OCI-LY7 (cell line): ENCODE data around the gene SLC49A4. TPM values are rescaled to one million over a fixed set of nuclear protein-coding genes. Genes with fewer than 3 reads are reported as not detected.

Experiments used
- BruUV-seq: library from RNA; stranded (reverse); fragments of 400-500 nt; replicated peaks from 2 replicates; lab custom pipeline; 2021; lab: Mats Ljungman, UMichigan
- CTCF ChIA-PET: fragments of 300-600 bp; sonication (Branson Sonifier 250); formaldehyde crosslinking; loops from one replicate; lab custom pipeline; 2022; ENCODE audit warnings: antibody characterized with exemption; ENCODE audit not compliant: unreplicated experiment; lab: Charles Lee
- POLR2A ChIA-PET: fragments of 300-600 bp; sonication (Branson Sonifier 250); formaldehyde crosslinking; loops from one replicate; lab custom pipeline; 2022; ENCODE audit warnings: antibody characterized with exemption; lab: Charles Lee
- DNase-seq: peaks from one replicate; pipeline ENCODE4 v3.0.0-alpha.2; 2015; ENCODE audit warnings: low spot score
- H2AFZ ChIP-seq: fragments of 200-600 bp; sonication (generic), shearing (Covaris generic); 2 replicates; pipeline ENCODE4 v1.6.1; 2014; ENCODE audit warnings: mild to moderate bottlenecking, antibody characterized with exemption, low read length, moderate library complexity
- H3K27ac ChIP-seq: fragments of 200-600 bp; sonication (generic); 2 replicates; pipeline ENCODE4 v1.5.1; 2014; ENCODE audit warnings: mixed run types, low read depth, mild to moderate bottlenecking, moderate library complexity, low read length, inconsistent platforms; ENCODE audit not compliant: poor library complexity, severe bottlenecking
- H3K36me3 ChIP-seq: fragments of 200-600 bp; sonication (generic); 2 replicates; pipeline ENCODE4 v1.6.1; 2014; ENCODE audit warnings: mild to moderate bottlenecking, antibody characterized with exemption, low read length, moderate library complexity, mixed read lengths; ENCODE audit not compliant: insufficient read depth
- H3K4me1 ChIP-seq: fragments of 200-600 bp; sonication (generic); 2 replicates; pipeline ENCODE4 v1.5.1; 2014; ENCODE audit warnings: mild to moderate bottlenecking, low read length; ENCODE audit not compliant: insufficient read depth, poor library complexity, severe bottlenecking
- H3K4me2 ChIP-seq: fragments of 200-600 bp; sonication (generic); 2 replicates; pipeline ENCODE4 v1.6.1; 2014; ENCODE audit warnings: mild to moderate bottlenecking, low read length
- H3K4me3 ChIP-seq: fragments of 200-600 bp; sonication (generic); 2 replicates; pipeline ENCODE4 v1.5.1; 2014; ENCODE audit warnings: mild to moderate bottlenecking, low read depth, low read length; ENCODE audit not compliant: poor library complexity, severe bottlenecking
- H3K79me2 ChIP-seq: fragments of 200-600 bp; sonication (generic); 2 replicates; pipeline ENCODE4 v1.6.1; 2016; ENCODE audit warnings: low read depth, mild to moderate bottlenecking, low read length, moderate library complexity, mixed read lengths; ENCODE audit not compliant: insufficient read depth
- H3K9me2 ChIP-seq: fragments of 200-600 bp; sonication (generic); 2 replicates; pipeline ENCODE4 v1.6.1; 2016; ENCODE audit warnings: mild to moderate bottlenecking, low read length, mixed read lengths; ENCODE audit not compliant: insufficient read depth
- H3K9me3 ChIP-seq: fragments of 200-600 bp; sonication (generic); 2 replicates; pipeline ENCODE4 v1.6.1; 2014; ENCODE audit warnings: mild to moderate bottlenecking, mixed run types, low read length, mixed read lengths
- H4K20me1 ChIP-seq: fragments of 200-600 bp; sonication (generic); 2 replicates; pipeline ENCODE4 v1.6.1; 2014; ENCODE audit warnings: mild to moderate bottlenecking, antibody characterized with exemption, low read length, moderate library complexity, mixed read lengths; ENCODE audit not compliant: insufficient read depth
- CTCF ChIP-seq: fragments of 200-600 bp; sonication (generic); conservative IDR thresholded peaks from 2 replicates; pipeline ENCODE4 v1.5.1; 2014; ENCODE audit warnings: mild to moderate bottlenecking, antibody characterized with exemption, low read length, moderate library complexity, mixed read lengths
- EZH2phosphoT487 ChIP-seq: fragments of 200-600 bp; sonication (generic); IDR thresholded peaks from 2 replicates; pipeline ENCODE4 v1.6.1; 2018; ENCODE audit warnings: low read depth, borderline replicate concordance, mild to moderate bottlenecking, mixed run types, antibody characterized with exemption, low read length, moderate library complexity, mixed read lengths
- intact Hi-C: fragments of 100-400 bp; cut with micrococcal nuclease; formaldehyde crosslinking; loops from one replicate; pipeline ENCODE4 v1.10.0; 2022; ENCODE audit not compliant: unreplicated experiment
- total RNA-seq, 2 experiments: library from RNA; depleted of rRNA in 1 of 2; stranded (reverse); fragments of >200 nt in 1 of 2; shearing (Covaris generic) in 1 of 2; gene quantifications; 2 replicates each; pipeline ENCODE4 v1.2.3, GENCODE V29; 2014 to 2022

The SLC49A4 gene
- total RNA-seq, 2 experiments from 2014 or later = 2.8 to 3.3 TPM

- Histone ChIP-seq H3K36me3 (peaks cover 4% of the 10 kb centered on the region; the same call in 1 of the 2 replicates), H4K20me1 (no peaks in the 10 kb centered on the region), H3K27ac (no peak overlapping the region), H3K4me3 (no peak overlapping the region), H3K9me3 (no peaks in the 10 kb centered on the region), H2AFZ (no peak overlapping the region), H3K4me1 (peaks cover 15% of the 10 kb centered on the region), H3K4me2 (no peak overlapping the region), H3K9me2 (no peaks in the 10 kb centered on the region), H3K79me2 (no peaks in the 10 kb centered on the region)
- ChIA-PET POLR2A (interaction anchor here (0.5 to 1.1 kb wide), 4 partner anchors 8 to 1278 kb away, joined by 3 read pairs; partner anchors contain the start of gene FAM162A), CTCF (no interaction called here)
- TF ChIP-seq EZH2phosphoT487 = no peak
- TF ChIP-seq CTCF = no peak
- intact Hi-C loops = no loop called here
- BruUV-seq = no TSS peak
- DNase-seq = no peak
Observed at GRCh38 chr3:122776675-122777468, 18.0 kb upstream of the SLC49A4 start.

DNA sequence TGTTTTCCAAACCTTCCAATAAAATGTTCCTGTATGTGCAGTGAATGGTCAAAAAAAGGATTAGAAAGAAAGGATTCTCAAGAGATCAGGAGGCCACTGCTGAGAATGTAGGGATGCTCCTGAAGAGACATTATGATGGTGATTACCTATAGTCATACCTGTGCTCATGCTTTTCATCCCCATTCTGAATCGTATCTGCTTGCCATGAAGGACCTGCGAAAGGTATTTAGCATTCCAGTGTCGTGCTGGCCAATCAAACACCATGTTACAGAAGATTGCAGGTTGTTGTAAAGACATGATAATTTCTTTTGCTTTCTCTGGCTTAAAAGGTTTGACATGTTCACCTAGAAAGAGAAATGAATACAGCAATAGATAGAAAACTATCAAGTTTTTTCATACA, 17.3 kb upstream of the SLC49A4 start:
- H3K79me2 ChIP-seq = no peaks in the 10 kb centered on the region
- no peaks in the 10 kb centered on the region for H4K20me1 ChIP-seq
- DNase-seq = no peak
- H3K9me3 ChIP-seq = no peaks in the 10 kb centered on the region
- intact Hi-C loops = no loop called here
- no TSS peak for BruUV-seq
- peaks cover 4% of the 10 kb centered on the region; the same call in 1 of the 2 replicates for H3K36me3 ChIP-seq
- no peak overlapping the region for H3K4me2 ChIP-seq
- no peak overlapping the region for H3K27ac ChIP-seq
- CTCF ChIA-PET = no interaction called here
- no peak overlapping the region for H2AFZ ChIP-seq
- TF ChIP-seq CTCF (no peak), EZH2phosphoT487 (no peak)
- peaks cover 15% of the 10 kb centered on the region for H3K4me1 ChIP-seq
- POLR2A ChIA-PET = no interaction called here
- no peak overlapping the region for H3K4me3 ChIP-seq
- H3K9me2 ChIP-seq = no peaks in the 10 kb centered on the region

GRCh38 chr3:122782804-122783203, 12.1 kb upstream of the SLC49A4 start:
- intact Hi-C loops = no loop called here
- POLR2A ChIA-PET = interaction anchor here (1.3 to 2.1 kb wide), 2 partner anchors 10 to 11 kb away, joined by 4 to 6 read pairs; partner anchors contain the start of gene HSPBAP1
- DNase-seq = no peak
- Histone ChIP-seq H3K79me2 (no peaks in the 10 kb centered on the region), H3K36me3 (peaks cover 9% of the 10 kb centered on the region; the same call in 1 of the 2 replicates), H3K4me3 (no peak overlapping the region), H4K20me1 (no peaks in the 10 kb centered on the region), H3K27ac (no peak overlapping the region), H3K9me3 (no peaks in the 10 kb centered on the region), H3K4me2 (no peak overlapping the region), H3K4me1 (no peaks in the 10 kb centered on the region), H3K9me2 (no peaks in the 10 kb centered on the region), H2AFZ (no peak overlapping the region)
- no TSS peak for BruUV-seq
- TF ChIP-seq EZH2phosphoT487 (no peak), CTCF (no peak)
- CTCF ChIA-PET = no interaction called here
